Nephron progenitor cell (in vitro differentiated cells): ENCODE results near the gene ZDHHC14.

Source experiments
- DNase-seq: peaks from one replicate; pipeline ENCODE4 v3.0.0; 2021
- H3K27ac Mint-ChIP-seq: 2 replicates; pipeline ENCODE4 v1.8.0; 2021; ENCODE audit warnings: mild to moderate bottlenecking, moderate library complexity, mixed read lengths
- H3K27me3 Mint-ChIP-seq: 2 replicates; pipeline ENCODE4 v1.8.0; 2021; ENCODE audit warnings: mild to moderate bottlenecking, low read depth, mixed read lengths; ENCODE audit not compliant: poor library complexity
- H3K36me3 Mint-ChIP-seq: 2 replicates; pipeline ENCODE4 v1.8.0; 2021; ENCODE audit warnings: low read depth, mixed read lengths
- H3K4me1 Mint-ChIP-seq: 2 replicates; pipeline ENCODE4 v1.8.0; 2021; ENCODE audit warnings: mixed read lengths
- H3K4me3 Mint-ChIP-seq: 2 replicates; pipeline ENCODE4 v1.8.0; 2021; ENCODE audit warnings: mild to moderate bottlenecking, moderate library complexity, mixed read lengths
- H3K9me3 Mint-ChIP-seq: 2 replicates; pipeline ENCODE4 v1.8.0; 2021; ENCODE audit warnings: mild to moderate bottlenecking, moderate library complexity, mixed read lengths
- CTCF ChIP-seq: fragments of 200-600 bp; sonication (generic); IDR thresholded peaks from 2 replicates; pipeline ENCODE4 v1.5.0; 2021; ENCODE audit warnings: antibody characterized with exemption

The ZDHHC14 gene

GRCh38 chr6:157663261-157663660 lies 282.3 kb downstream of the ZDHHC14 start:
- Mint-ChIP-seq H3K36me3 (peaks cover 16% of the 10 kb centered on the region), H3K4me3 (no peak overlapping the region), H3K27ac (no peak overlapping the region), H3K9me3 (peaks cover 16% of the 10 kb centered on the region), H3K27me3 (no peaks in the 10 kb centered on the region), H3K4me1 (peaks cover 51% of the 10 kb centered on the region)
- DNase-seq = no peak
- TF ChIP-seq CTCF = no peak

GRCh38 chr6:157665180-157665579 lies 284.2 kb downstream of the ZDHHC14 start:
- no peak overlapping the region for H3K4me3 Mint-ChIP-seq

GRCh38 chr6:157666729-157667128 lies 285.7 kb downstream of the ZDHHC14 start:
- no peak overlapping the region for H3K4me3 Mint-ChIP-seq
- TF ChIP-seq CTCF = no peak
- peaks cover 18% of the 10 kb centered on the region for H3K36me3 Mint-ChIP-seq
- no peaks in the 10 kb centered on the region for H3K27me3 Mint-ChIP-seq
- H3K9me3 Mint-ChIP-seq = peaks cover 21% of the 10 kb centered on the region
- DNase-seq = peak; percentile 37
- H3K4me1 Mint-ChIP-seq = peaks cover 62% of the 10 kb centered on the region
- no peak overlapping the region for H3K27ac Mint-ChIP-seq

More at GRCh38 chr6:157665180-157665579, 284.2 kb downstream of the ZDHHC14 start:
- Mint-ChIP-seq H3K27me3 (no peaks in the 10 kb centered on the region), H3K4me1 (peaks cover 62% of the 10 kb centered on the region), H3K9me3 (peaks cover 16% of the 10 kb centered on the region), H3K27ac (peak overlapping the region; percentile 88), H3K36me3 (peaks cover 16% of the 10 kb centered on the region)
- DNase-seq = no peak
- no peak for TF ChIP-seq CTCF

- no peaks in the 10 kb centered on the region for H3K27me3 Mint-ChIP-seq
- DNase-seq = peak; percentile 65
- peak; percentile 91 for TF ChIP-seq CTCF
- peaks cover 26% of the 10 kb centered on the region for H3K9me3 Mint-ChIP-seq
- peaks cover 58% of the 10 kb centered on the region for H3K4me1 Mint-ChIP-seq
- no peak overlapping the region for H3K4me3 Mint-ChIP-seq
- no peak overlapping the region for H3K27ac Mint-ChIP-seq
- H3K36me3 Mint-ChIP-seq = peaks cover 22% of the 10 kb centered on the region
Observed at GRCh38 chr6:157667211-157668008, 286.4 kb downstream of the ZDHHC14 start.

- no peak for DNase-seq
- Mint-ChIP-seq H3K36me3 (peaks cover 22% of the 10 kb centered on the region), H3K9me3 (peaks cover 26% of the 10 kb centered on the region), H3K27ac (no peak overlapping the region), H3K4me1 (peaks cover 55% of the 10 kb centered on the region), H3K4me3 (no peak overlapping the region), H3K27me3 (no peaks in the 10 kb centered on the region)
- TF ChIP-seq CTCF = no peak
Observed at GRCh38 chr6:157668009-157668401, 287.0 kb downstream of the ZDHHC14 start.

- Mint-ChIP-seq H3K27ac (no peak overlapping the region), H3K36me3 (peaks cover 19% of the 10 kb centered on the region)
Observed at GRCh38 chr6:157668713-157669112, 287.7 kb downstream of the ZDHHC14 start.

More at GRCh38 chr6:157668713-157669112, 287.7 kb downstream of the ZDHHC14 start:
- TF ChIP-seq CTCF = no peak
- peaks cover 62% of the 10 kb centered on the region for H3K4me1 Mint-ChIP-seq
- H3K9me3 Mint-ChIP-seq = peaks cover 26% of the 10 kb centered on the region
- no peak overlapping the region for H3K4me3 Mint-ChIP-seq
- DNase-seq = no peak
- peaks cover 1% of the 10 kb centered on the region for H3K27me3 Mint-ChIP-seq
